Suppressor macrophage (primary cell): ENCODE measurements around the gene NDUFS2.
"Not testable (repeated sequence)": the region's sequence is repeated elsewhere in the genome, so short reads cannot be mapped to it uniquely, and the experiment has no call there.

Experiments used
- DNase-seq, 4 experiments: peaks; one replicate each; pipeline ENCODE4 v3.0.0-alpha.2; 2020 to 2022

NDUFS2 gene

GRCh38 chr1:161222175-161223019 is 20.2 kb downstream of the NDUFS2 start:
- no peak for DNase-seq

GRCh38 chr1:161223805-161224694 is 21.9 kb downstream of the NDUFS2 start:
- no peak for DNase-seq

DNA sequence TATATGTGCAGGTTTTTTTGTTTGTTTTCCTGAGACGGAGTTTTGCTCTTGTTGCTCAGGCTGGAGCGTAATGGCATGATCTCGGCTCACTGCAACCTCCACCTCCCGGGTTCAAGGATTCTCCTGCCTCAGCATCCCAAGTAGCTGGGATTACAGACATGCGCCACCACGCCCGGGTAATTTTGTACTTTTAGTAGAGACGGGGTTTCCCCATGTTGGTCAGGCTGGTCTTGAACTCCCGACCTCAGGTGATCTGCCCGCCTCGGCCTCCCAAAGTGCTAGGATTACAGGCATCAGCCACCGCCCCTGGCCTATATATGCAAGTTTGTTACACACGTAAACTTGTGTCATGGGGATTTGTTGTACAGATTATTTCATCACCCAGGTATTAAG is 22.5 kb downstream of the NDUFS2 start:
- DNase-seq = not testable (repeated sequence)

GRCh38 chr1:161225178-161225533 is 23.0 kb downstream of the NDUFS2 start:
- peak in 1 of 4 experiments; percentile 23 for DNase-seq

DNA sequence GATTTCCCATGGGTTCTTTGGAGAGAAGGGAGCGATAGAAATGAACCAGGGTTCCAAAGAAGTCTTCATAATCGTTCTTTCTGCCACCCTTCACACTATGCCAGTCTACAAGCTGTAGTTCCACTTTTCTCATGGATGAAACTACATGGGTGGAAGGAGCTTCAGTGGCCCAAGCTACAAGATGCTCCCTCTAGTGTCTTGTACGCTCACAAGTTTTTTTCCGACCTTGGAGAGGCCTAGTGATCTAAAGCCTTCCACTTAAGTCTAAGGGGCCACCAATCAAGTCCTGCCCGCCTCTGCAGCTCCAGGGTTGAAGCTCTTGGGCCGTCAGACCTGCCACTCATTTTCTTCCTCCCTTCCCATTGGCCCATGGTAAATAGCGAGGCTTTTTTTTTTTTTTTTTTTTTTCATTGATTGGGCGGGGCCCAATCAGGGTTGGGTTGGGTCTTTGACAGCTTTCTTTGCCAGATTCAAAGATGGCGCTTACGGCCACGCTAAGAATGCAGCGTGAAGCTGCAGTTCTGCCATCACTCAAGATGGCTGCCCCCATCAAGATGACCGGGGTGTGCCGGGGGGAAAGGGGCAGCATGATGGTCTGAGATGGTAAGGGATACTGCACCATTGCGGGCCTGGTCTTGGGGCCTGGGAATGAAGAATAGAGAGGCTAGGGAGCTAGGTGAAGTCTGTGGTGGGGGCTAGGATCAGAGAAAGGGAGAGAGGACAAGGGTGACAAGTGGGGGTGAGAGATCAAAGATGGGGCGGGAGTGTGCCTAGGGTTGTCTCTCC is 23.6 kb downstream of the NDUFS2 start, which contains the start of gene TOMM40L:
TSS of gene TOMM40L (plus strand) at position 527 of the 786 bp plus-strand sequence. CDS start 430 bp downstream, outside the sequence.
- peak; percentile 97 to 100 (median 98) for DNase-seq

GRCh38 chr1:161226320-161226711 is 24.1 kb downstream of the NDUFS2 start:
- DNase-seq = no peak

GRCh38 chr1:161226759-161227158 is 24.6 kb downstream of the NDUFS2 start:
- DNase-seq = no peak

- DNase-seq = peak; percentile 86 to 93 (median 90)
Measured at GRCh38 chr1:161227196-161227871, 25.2 kb downstream of the NDUFS2 start.

DNA sequence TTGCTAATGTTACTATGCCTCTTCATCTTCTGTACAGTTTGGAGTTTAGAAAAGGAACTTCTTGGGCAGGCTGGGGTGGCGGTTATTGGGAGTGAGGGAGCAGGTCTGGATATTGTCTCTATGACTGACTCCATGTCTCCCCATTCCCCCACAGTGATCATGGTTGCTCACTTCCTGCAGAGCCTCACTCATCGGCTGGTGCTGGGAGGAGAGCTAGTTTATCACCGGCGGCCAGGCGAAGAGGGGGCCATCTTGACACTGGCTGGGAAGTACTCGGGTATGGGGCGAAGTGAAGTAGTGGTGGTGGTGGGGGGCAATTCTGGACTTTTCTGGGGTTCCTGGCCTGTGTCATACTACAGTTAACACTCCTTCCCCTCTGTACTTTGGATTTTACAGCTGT is 25.9 kb downstream of the NDUFS2 start:
- no peak for DNase-seq

DNA sequence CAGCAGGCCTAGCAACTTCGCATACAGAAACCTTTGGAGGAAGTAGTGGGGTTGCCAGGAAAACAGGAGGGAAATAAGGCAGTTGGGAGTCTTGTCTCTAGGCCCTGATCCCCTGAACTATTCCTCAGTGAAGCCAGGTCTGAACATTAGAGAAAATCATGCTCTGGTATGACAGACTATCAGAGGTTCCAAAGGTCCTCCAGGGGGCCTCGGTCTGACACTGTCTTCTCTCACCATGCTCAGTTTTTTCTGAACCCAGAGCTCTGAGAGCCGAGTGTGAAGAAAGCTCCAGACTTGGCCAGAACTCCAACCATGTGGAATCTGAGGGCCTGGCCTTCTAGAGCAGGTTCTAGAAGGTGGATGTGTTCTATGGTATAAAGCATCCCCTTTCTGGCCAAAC is 27.7 kb downstream of the NDUFS2 start:
- DNase-seq = no peak

- no peak for DNase-seq
Measured at GRCh38 chr1:161230762-161231161, 28.6 kb downstream of the NDUFS2 start.

GRCh38 chr1:161233102-161233501 is 30.9 kb downstream of the NDUFS2 start:
- DNase-seq = no peak

- DNase-seq = no peak
Measured at GRCh38 chr1:161235957-161236775, 34.0 kb downstream of the NDUFS2 start.

DNA sequence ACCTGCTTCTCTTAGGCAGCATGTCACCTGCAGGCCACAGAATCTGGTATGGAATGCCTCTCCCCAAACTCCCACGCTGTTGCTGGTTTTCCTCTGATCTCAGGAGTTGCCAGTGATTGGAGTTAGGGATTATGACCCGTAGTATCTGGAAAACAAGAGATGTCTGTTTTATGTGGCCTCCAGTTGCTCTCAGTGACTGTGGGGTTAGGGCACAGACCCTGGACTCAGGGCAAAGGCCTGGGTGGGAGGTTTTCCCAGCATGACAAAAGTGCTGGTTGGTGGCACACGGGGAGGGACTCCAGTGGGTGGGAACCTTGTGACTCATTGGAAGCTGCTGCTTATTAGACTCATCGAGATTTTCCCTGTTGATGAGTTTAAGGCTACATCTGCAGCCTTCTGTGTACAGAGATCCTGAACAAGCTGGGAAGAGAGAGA is 35.9 kb downstream of the NDUFS2 start, which contains the start of gene NR1I3:
TSS of gene NR1I3 (minus strand) at position 165 of the 435 bp plus-strand sequence. CDS start 1,638 bp downstream, outside the sequence.
- no peak for DNase-seq

DNA sequence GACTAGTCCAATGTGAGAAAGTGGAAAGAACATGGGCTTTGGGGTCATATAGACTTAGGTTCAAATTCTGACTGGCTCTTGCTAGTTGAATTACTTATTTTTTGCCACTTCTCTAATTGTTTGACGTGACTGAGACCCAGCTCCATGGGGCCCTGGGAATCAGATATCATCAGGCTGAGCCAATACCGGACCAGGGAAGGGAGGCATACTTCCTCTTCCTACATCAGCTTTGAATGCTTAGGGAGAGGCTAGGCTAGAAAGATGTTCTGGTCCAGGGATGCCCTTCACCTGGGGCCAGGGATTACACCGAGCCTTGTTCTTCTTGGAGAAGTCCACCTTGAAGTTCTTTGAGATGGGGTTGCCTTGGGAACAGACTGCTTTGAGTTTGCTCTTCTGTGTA is 39.5 kb downstream of the NDUFS2 start:
- peak in 3 of 4 experiments; percentile 46 to 59 (median 49) for DNase-seq

GRCh38 chr1:161242313-161242712 is 40.1 kb downstream of the NDUFS2 start:
- DNase-seq = peak in 1 of 4 experiments; percentile 34

- no peak for DNase-seq
Measured at GRCh38 chr1:161244888-161245287, 42.7 kb downstream of the NDUFS2 start.

- DNase-seq = not testable (repeated sequence)
Measured at GRCh38 chr1:161250100-161250499, 47.9 kb downstream of the NDUFS2 start.

GRCh38 chr1:161250829-161251228 is 48.7 kb downstream of the NDUFS2 start:
- DNase-seq = no peak

- DNase-seq = no peak
Measured at GRCh38 chr1:161251579-161251978, 49.4 kb downstream of the NDUFS2 start.

DNA sequence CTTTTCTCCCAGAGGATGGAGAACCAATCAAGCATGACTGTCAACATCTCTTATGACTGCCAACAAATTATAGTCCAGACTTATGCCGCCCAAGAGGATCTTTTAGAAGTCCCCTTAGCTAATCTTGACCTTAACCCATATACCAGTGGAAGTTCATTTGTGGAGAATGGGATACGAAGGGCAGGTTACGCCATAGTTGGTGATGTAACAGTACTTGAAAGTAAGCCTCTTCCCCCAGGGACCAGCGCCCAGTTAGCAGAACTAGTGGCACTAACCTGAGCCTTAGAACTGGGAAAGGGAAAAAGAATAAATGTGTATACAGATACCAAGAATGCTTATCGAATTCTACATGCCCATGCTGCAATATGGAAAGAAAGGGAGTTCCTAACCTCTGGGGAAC is 53.1 kb downstream of the NDUFS2 start:
- peak in 3 of 4 experiments; percentile 12 to 30 (median 18) for DNase-seq
